HG03097 (cell line): ENCODE data around the gene SERINC5.

ENCODE experiments used
- ATAC-seq: cut with Tn5 transposase; IDR thresholded peaks from one replicate; pipeline ENCODE4 v1.9.1; 2021; ENCODE audit not compliant: unreplicated experiment, low FRiP score

The SERINC5 gene

DNA sequence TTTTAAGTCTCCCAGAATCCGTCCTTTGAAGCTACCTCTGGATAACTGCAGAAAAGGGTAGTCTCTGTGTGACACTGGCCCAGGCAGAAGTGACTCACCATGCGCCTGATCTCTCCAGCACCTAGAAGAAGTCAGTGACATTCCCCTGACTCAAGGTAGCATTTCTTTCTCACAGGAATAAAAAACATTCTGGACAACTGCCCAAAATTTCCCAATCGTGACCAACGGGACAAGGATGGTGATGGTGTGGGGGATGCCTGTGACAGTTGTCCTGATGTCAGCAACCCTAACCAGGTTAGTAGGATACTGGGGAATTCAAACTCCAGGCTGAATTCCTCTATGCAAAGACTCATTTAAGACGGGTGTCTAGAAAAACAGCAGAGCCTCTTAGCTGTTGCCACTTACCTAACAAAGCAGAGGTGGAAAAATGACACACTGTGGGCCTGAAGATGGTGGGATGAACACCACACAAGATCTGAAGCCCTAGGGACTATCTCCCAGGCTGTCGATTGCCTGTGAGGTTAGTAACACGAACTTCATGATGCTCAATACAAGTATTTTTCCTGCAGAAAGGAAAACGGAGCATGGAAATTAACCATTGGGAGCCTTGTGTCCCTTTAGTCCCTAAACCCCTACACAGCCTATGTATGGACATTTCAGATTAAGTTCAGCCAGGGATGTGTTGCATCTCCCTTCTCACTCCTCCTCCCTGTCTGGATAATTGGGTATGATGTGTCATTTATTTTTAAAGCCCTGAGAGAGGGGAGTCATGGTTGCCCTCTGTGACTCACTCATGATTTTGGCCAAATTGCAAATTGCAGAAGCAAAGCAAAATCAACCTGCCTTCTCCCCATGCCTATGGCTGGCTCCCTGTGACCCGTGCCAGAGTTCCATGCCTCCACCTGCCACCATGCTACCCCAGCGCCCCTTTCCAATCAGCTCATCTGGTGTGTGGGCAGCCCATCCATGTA, 183.5 kb downstream of the SERINC5 start:
- ATAC-seq = no peak

DNA sequence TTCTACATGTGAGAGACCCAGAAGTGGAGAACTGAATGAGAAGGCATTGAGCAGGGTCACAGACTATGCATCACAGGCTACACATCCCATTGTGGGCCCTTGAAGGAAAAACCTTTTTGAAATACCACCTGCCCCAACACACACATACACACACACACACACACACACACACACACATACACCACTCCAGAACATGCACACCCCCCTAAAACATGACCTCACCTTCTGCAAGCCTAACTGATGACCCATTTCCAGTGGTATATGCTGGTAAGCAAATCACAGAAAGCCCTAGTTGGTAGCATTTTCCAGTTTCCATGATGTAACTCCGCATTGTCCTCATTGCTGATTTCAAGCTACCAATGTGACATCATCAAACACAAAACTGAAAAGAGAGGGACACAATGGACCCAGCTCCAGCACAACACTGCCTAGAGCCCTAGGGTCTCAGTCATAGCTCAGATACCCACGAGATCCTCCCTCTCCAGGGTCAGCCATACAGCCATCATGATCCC, 184.3 kb downstream of the SERINC5 start:
- ATAC-seq = no peak

DNA sequence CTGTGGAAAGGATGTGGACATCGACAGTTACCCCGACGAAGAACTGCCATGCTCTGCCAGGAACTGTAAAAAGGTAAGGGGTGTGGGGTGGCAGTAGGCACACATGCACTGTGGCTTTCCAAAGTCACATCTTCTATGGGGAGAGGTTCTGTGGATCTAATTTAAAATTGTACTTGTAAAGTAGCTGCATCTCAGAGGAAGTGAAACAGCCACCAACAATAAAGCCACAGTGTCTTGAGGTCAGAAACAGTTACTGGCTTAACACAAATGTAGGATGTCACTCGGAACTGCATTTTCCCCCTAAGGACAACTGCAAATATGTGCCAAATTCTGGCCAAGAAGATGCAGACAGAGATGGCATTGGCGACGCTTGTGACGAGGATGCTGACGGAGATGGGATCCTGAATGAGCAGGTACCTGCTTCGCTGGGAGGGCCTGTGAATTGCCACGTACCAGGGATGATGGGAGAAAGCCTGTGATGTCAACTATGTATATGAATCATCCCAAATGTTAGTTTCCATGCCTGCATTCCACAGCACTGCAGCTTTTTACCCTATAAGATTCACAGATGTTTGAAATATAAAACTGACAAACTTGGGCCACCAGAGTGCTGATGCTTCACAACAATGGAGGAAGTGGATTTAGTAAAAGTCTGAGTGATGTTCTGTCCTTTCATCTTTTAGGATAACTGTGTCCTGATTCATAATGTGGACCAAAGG, 185.4 kb downstream of the SERINC5 start:
- ATAC-seq = no peak

DNA sequence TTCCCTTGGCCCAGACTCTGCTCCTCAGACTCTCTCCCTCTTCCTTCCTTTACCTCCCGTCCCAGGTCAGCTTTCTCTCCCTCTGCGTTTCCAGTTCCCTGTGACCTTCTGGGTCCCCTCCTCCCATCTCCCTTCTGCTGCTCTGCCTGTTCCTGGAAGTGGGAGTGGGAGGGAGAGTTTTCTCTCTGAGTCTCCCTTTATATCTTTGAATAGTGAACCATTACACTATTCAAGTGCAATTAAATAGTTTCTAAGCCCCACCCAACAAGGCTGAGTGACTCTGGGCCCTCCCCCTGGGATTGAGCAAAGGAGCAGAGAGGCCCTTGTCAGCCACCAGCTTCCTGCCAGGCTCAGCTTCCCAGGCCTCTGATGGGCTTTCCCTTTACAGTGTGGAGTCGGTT, 185.9 kb downstream of the SERINC5 start:
- ATAC-seq = peak; percentile 31

GRCh38 chr5:80069251-80069800, 186.5 kb downstream of the SERINC5 start:
- ATAC-seq = no peak

GRCh38 chr5:80068775-80069174, 187.1 kb downstream of the SERINC5 start:
- no peak for ATAC-seq

DNA sequence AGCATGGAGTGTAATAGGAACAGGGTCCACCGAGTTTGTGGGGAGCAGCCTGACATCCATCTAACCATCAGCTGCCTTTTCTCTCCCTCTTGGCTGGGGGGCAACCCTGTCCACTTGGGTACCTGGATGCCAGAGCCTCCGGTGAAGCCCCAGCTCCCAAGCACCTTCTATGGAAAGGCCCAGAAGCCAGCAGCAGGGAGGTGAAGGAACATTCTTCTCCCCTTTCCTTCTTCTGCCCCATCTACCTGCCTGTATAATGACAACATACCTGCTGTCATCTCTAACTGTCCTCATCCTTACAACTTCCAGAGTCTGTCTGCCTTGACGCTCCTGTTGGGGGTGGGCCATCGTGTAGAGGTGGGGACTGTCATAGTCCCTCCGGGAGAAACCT, 187.6 kb downstream of the SERINC5 start:
- ATAC-seq = no peak

- ATAC-seq = no peak
Measured at GRCh38 chr5:80067531-80068245, 188.2 kb downstream of the SERINC5 start.

DNA sequence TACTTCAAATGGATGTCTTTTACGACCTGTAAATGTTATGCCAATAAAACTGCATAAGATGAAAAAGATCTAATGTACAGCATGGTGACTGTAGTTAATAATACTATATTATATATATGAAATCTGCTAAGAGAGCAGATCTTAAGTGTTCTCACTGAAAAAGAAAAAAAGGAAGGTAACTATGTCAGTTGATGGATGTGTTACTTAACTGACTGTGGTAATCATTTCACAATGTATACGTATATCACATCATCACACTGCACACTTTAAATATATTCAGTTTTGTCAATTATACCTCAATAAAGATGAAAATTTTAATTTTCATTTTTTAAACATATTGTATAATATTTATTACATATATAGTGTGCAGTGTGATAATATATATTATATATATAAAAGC, 188.8 kb downstream of the SERINC5 start:
- ATAC-seq = no peak

DNA sequence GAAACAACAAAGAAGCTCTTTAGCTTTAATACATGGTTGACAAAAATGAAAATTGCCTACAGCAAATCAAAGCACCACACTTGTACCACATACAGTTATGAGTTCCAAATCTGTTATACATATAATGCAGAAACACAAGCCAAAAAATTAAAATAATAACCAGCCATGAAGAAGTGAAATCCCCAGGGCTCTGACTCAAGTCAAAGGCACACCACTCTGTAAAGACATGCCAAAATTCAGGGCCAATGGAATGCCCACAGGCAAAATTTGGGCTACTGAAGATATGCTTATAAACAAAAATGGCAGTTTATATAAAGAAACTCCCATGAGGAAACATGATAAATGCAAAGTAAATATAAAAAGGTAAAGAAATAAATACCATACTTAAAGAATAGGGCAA, 191.7 kb downstream of the SERINC5 start:
- no peak for ATAC-seq
